Gastrocnemius medialis (tissue), 4 donors: ENCODE results near the gene NOTCH1. TPM values are rescaled to one million over a fixed set of nuclear protein-coding genes. Genes with fewer than 3 reads are reported as not detected.

Experiments used
- ATAC-seq, 2 donors: fragments of 150-250 bp; one replicate each; pipeline ENCODE4 v1.9.1; 2016
- DNase-seq, 2 donors: peaks; one replicate each; pipeline ENCODE4 v3.0.0-alpha.2; 2019
- H3K27ac ChIP-seq, 4 donors: fragments of 200-600 bp; sonication (generic); 1 replicate in 1 of 4; 2 replicates in 3 of 4; pipeline ENCODE4 v1.5.1; 2016 to 2018; ENCODE audit warnings: mild to moderate bottlenecking in 2 of 4, moderate library complexity in 1 of 4
- H3K27me3 ChIP-seq, 3 donors: fragments of 200-600 bp; sonication (generic) in 2 of 3; 1 replicate in 1 of 3; 2 replicates in 2 of 3; pipeline versions ENCODE4 v1.5.1 to v1.6.0; 2016 to 2019; ENCODE audit warnings: mild to moderate bottlenecking in 1 of 3, moderate library complexity in 1 of 3
- H3K36me3 ChIP-seq, 2 donors: fragments of 200-600 bp; sonication (generic) in 1 of 2; one replicate each; pipeline ENCODE4 v1.5.1; 2017 to 2018
- H3K4me1 ChIP-seq, 2 donors: fragments of 200-600 bp; sonication (generic) in 1 of 2; one replicate each; pipeline ENCODE4 v1.5.1; 2016 to 2017; ENCODE audit warnings: mild to moderate bottlenecking in 2 of 2
- H3K4me3 ChIP-seq, 4 donors: fragments of 200-600 bp; sonication (generic) in 3 of 4; 1 replicate in 1 of 4; 2 replicates in 3 of 4; pipeline ENCODE4 v1.5.1; 2016 to 2019; ENCODE audit warnings: mild to moderate bottlenecking in 2 of 4
- H3K9me3 ChIP-seq, 3 donors: fragments of 200-600 bp; sonication (generic) in 2 of 3; 1 replicate in 1 of 3; 2 replicates in 2 of 3; pipeline ENCODE4 v1.5.1; 2016 to 2019
- POLR2A ChIP-seq, 2 donors: fragments of 450-650 bp; IDR thresholded peaks; one replicate each; pipeline ENCODE4 v1.6.1; 2017; ENCODE audit warnings: antibody characterized with exemption in 2 of 2, mild to moderate bottlenecking in 2 of 2, moderate library complexity in 2 of 2
- in situ Hi-C, 4 donors: fragments of 200-750 bp; cut with MboI; loops; one replicate each; pipeline versions ENCODE4 v1.15.0 to v1.8.0; 2017; ENCODE audit warnings: low sequenced_read_pairs in 4 of 4
- intact Hi-C: fragments of 100-400 bp; cut with DNase I; formaldehyde crosslinking; loops from one replicate; pipeline ENCODE4 v1.15.1; 2023; ENCODE audit warnings: low total_unique reads
- total RNA-seq, 4 donors: library from RNA; depleted of rRNA; stranded (reverse); fragments of >200 nt; gene quantifications; one replicate each; pipeline versions ENCODE4 v1.1.0 to v1.2.3, GENCODE V29; 2016
- TF ChIP-seq, protein P1 (sequence below), 5 experiments: fragments of 450-650 bp in 3 of 5; fragments of 200-600 bp in 2 of 5; sonication (generic) in 2 of 5; IDR thresholded peaks in 4 of 5; conservative IDR thresholded peaks in 1 of 5; 1 replicate in 4 of 5; 2 replicates in 1 of 5; pipeline ENCODE4 v1.5.1; 2016 to 2019; ENCODE audit warnings: antibody characterized with exemption in 5 of 5, mild to moderate bottlenecking in 3 of 5, moderate library complexity in 3 of 5

NOTCH1 gene
- total RNA-seq, 4 donors from 2014 or later = 6.3 to 15.4 (median 8.2) TPM

DNA sequence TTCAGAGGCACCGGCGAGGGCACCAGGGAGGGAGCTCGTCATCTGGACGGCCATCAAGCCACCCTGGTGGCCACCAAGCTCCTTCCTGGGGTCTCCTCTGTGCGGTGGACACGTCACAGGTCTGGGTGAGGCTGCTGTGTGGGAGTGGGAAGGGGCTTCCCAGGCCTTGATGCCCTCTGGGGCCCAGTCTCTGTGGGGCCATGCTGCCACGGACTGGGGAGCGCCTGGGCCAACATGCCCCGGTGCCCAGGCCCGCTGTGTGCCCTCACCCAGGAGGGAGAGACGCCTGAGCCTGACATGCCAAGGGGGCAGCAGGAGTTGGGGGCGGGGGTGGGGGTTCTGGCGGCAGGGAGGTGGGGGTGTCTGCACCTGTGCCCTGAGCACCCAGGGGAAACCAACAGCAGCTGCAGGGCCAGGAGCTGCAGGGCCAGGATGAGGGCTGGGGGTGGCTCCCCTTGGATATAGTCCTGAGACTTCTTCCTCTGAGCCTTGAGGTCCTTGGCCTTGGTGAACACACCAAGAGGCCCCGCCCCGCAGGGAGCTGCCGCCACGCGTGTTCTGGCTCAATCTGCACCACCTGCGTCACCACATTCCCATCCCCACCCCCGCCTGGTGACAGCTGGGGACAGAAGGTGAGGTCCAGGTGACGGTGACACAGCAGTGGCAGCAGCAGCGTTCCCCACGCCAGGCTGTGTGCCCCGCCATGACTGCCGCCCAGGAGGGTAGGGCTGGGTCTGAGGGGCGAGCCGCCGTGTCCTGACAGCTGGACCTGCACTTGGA lies 47.7 kb downstream of the NOTCH1 start:
- TF ChIP-seq, protein P1, sequence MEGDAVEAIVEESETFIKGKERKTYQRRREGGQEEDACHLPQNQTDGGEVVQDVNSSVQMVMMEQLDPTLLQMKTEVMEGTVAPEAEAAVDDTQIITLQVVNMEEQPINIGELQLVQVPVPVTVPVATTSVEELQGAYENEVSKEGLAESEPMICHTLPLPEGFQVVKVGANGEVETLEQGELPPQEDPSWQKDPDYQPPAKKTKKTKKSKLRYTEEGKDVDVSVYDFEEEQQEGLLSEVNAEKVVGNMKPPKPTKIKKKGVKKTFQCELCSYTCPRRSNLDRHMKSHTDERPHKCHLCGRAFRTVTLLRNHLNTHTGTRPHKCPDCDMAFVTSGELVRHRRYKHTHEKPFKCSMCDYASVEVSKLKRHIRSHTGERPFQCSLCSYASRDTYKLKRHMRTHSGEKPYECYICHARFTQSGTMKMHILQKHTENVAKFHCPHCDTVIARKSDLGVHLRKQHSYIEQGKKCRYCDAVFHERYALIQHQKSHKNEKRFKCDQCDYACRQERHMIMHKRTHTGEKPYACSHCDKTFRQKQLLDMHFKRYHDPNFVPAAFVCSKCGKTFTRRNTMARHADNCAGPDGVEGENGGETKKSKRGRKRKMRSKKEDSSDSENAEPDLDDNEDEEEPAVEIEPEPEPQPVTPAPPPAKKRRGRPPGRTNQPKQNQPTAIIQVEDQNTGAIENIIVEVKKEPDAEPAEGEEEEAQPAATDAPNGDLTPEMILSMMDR (IDR thresholded peaks at IDR 0.05 in 4 of 5, conservative IDR thresholded peaks at IDR 0.05 in 1 of 5) = no peak
- TF ChIP-seq POLR2A (IDR thresholded peaks at IDR 0.05) = no peak
- Histone ChIP-seq H3K27me3 (no peaks in the 10 kb centered on the region), H3K4me3 (no peak overlapping the region), H3K27ac (no peak overlapping the region), H3K9me3 (no peaks in the 10 kb centered on the region), H3K4me1 (no peaks in the 10 kb centered on the region), H3K36me3 (peaks cover 0 to 68% of the 10 kb centered on the region in 2 donors)
- no peak for DNase-seq
- in situ Hi-C loops = loop anchor here in 1 of 4 donors (25.0 kb wide), 1 partner anchor 139 kb away; no protein-coding TSS in a partner anchor
- intact Hi-C loops = no loop called here
- ATAC-seq = no peak

DNA sequence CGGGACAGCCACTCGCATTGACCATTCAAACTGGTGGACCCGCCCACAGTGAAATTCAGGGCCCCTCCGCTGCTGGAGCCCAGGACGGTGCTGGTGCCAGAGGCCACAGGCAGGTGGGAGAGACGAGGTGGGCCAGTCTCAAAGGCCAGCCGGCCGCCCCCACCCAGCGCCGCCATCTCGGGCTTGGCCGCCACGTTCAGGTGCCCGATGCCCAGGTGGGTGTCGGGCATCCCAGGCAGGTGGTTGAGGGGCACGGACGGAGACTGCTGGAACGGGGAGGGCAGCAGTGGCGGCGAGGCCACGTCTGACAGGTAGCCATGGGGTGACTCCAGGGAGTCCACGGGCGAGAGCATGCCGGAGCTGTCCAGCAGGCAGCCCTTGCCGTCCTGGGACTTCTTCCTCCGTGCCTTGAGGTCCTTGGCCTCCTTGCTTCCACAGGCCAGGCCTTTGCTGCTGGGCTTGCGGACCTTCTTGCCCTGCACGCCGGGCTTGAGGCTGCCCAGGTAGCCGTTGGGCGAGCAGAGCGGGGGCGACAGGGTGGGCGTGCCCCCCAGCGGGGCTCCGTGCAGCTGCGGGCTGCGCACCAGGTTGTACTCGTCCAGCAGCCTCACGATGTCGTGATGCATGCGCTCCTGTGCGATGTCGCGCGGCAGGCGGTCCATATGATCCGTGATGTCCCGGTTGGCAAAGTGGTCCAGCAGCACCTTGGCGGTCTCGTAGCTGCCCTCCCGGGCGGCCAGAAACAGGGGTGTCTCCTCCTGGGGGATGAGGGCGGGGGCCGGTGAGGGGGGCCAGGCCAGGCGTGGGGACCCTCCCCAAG lies 48.8 kb downstream of the NOTCH1 start:
- in situ Hi-C loops (loop anchor here in 1 of 4 donors (25.0 kb wide), 1 partner anchor 140 kb away; no protein-coding TSS in a partner anchor), intact Hi-C loops (no loop called here)
- no peak for ATAC-seq
- Histone ChIP-seq H3K27ac (no peak overlapping the region), H3K9me3 (no peaks in the 10 kb centered on the region), H3K4me1 (no peaks in the 10 kb centered on the region), H3K27me3 (no peaks in the 10 kb centered on the region), H3K4me3 (no peak overlapping the region), H3K36me3 (peaks cover 0 to 64% of the 10 kb centered on the region in 2 donors)
- no peak for TF ChIP-seq POLR2A (IDR thresholded peaks at IDR 0.05)
- TF ChIP-seq, protein P1 (IDR thresholded peaks at IDR 0.05 in 4 of 5, conservative IDR thresholded peaks at IDR 0.05 in 1 of 5) = no peak
- DNase-seq = no peak

DNA sequence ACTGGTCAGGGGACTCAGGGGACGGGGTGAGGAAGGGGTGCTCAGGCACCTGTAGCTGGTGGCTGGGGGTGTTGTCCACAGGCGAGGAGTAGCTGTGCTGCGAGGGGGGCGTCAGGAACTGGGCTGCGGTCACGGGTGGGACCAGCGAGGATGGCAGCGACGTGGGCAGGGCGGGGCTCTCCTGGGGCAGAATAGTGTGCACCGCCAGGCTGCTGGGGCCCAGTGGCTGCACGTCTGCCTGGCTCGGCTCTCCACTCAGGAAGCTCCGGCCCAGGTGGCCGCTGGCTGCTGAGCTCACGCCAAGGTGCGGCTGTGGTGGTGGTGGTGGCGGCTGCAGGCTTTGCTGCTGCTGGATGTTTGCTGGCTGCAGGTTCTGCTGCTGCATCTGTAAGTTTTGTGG lies 49.7 kb downstream of the NOTCH1 start:
- no peaks in the 10 kb centered on the region for H3K4me1 ChIP-seq
- in situ Hi-C loops = loop anchor here in 1 of 4 donors (25.0 kb wide), 1 partner anchor 141 kb away; no protein-coding TSS in a partner anchor
- H3K4me3 ChIP-seq = no peak overlapping the region
- ATAC-seq (no peak), DNase-seq (no peak)
- no peaks in the 10 kb centered on the region for H3K27me3 ChIP-seq
- H3K9me3 ChIP-seq = no peaks in the 10 kb centered on the region
- H3K27ac ChIP-seq = no peak overlapping the region
- peaks cover 0 to 56% of the 10 kb centered on the region in 2 donors for H3K36me3 ChIP-seq
- TF ChIP-seq, protein P1 (IDR thresholded peaks at IDR 0.05 in 4 of 5, conservative IDR thresholded peaks at IDR 0.05 in 1 of 5) = no peak
- TF ChIP-seq POLR2A (IDR thresholded peaks at IDR 0.05) = no peak
- intact Hi-C loops = no loop called here

DNA sequence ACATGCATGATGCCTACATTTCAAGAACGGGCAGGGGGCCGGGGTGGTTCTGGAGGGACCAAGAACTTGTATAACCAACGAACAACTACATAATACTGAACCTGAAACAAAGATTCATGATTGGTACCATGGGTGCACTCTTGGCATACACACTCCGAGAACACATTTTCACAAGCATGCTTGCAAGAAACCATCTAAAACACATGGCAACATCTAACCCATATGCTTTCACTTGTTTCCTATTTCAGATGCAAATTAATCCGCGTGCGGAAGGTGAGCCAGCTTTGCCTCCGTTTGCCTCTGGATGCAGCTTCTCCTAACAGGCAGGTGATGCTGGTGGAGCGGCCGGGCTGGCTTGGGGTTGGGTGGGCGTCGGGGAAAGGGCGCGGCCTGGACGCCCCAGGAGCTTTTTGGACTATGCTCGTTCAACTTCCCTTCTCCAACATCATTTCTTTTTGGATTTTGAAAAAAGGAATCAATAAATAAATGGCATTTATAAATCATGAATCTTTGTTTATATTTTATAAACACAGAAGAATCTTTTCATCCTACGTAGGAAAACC lies 50.5 kb downstream of the NOTCH1 start:
- in situ Hi-C loops = loop anchor here in 1 of 4 donors (25.0 kb wide), 1 partner anchor 142 kb away; no protein-coding TSS in a partner anchor
- Histone ChIP-seq H3K27me3 (no peaks in the 10 kb centered on the region), H3K27ac (no peak overlapping the region), H3K4me1 (no peaks in the 10 kb centered on the region), H3K4me3 (no peak overlapping the region), H3K9me3 (no peaks in the 10 kb centered on the region), H3K36me3 (peaks cover 0 to 48% of the 10 kb centered on the region in 2 donors)
- TF ChIP-seq, protein P1 (IDR thresholded peaks at IDR 0.05 in 4 of 5, conservative IDR thresholded peaks at IDR 0.05 in 1 of 5) = no peak
- no peak for TF ChIP-seq POLR2A (IDR thresholded peaks at IDR 0.05)
- ATAC-seq (no peak), DNase-seq (no peak)
- intact Hi-C loops = no loop called here
